Esophagus muscularis mucosa (tissue), 3 donors: ENCODE measurements around the gene TMCC1.

Experiments used
- POLR2AphosphoS5 ChIP-seq, 2 donors: sonication (generic); formaldehyde crosslinking; IDR thresholded peaks; one replicate each; pipeline ENCODE4 v1.6.1; 2017; ENCODE audit warnings: antibody characterized with exemption in 2 of 2
- TF ChIP-seq, protein P1 (sequence below), 3 experiments: fragments of 200-600 bp in 2 of 3; fragments of 450-650 bp in 1 of 3; sonication (generic) in 2 of 3; IDR thresholded peaks; one replicate each; pipeline ENCODE4 v1.5.1; 2017 to 2019; ENCODE audit warnings: antibody characterized with exemption in 3 of 3, mild to moderate bottlenecking in 2 of 3, moderate library complexity in 1 of 3

DNA sequence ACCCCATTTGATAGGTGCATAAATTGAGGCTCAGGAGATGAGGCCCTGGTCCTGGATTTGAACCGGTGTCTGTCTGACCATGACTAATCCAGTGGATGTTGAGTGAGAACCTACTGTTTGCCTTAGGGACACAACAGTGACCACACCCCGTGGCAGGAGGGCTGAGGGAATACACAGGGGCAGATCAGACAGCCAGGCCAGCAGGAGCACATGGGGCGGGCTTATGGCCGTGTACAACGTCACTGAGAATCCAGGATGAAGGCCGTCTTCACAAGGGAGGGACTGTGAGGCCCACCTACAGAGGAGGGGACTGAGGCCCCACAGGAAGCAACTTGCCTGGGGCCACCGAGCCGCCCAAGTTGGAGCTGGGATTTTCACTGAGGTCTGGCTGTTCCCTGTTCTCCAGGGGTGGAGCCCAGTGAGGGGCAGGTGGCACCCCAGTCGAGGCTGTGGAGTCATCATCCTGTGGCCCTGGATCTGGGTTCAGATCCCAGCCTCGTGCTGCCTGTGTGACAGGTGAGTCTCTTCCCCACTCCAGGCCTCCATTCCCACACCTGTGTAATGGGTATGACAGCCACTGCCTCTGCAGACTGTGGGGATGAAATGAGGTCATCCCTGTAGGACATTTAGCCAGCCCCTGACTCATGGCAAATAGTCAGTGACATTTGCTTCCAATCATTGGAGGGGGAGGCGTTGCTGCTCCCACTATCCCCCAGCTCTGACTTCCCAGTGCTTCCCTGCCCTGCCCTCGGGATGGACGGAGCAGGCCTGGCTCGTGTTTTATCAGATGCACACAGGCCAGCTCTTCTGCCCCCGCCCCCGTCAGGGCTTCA, 280.8 kb downstream of the TMCC1 start:
- TF ChIP-seq, protein P1, sequence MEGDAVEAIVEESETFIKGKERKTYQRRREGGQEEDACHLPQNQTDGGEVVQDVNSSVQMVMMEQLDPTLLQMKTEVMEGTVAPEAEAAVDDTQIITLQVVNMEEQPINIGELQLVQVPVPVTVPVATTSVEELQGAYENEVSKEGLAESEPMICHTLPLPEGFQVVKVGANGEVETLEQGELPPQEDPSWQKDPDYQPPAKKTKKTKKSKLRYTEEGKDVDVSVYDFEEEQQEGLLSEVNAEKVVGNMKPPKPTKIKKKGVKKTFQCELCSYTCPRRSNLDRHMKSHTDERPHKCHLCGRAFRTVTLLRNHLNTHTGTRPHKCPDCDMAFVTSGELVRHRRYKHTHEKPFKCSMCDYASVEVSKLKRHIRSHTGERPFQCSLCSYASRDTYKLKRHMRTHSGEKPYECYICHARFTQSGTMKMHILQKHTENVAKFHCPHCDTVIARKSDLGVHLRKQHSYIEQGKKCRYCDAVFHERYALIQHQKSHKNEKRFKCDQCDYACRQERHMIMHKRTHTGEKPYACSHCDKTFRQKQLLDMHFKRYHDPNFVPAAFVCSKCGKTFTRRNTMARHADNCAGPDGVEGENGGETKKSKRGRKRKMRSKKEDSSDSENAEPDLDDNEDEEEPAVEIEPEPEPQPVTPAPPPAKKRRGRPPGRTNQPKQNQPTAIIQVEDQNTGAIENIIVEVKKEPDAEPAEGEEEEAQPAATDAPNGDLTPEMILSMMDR (IDR thresholded peaks at IDR 0.05), result no peak
- TF ChIP-seq POLR2AphosphoS5 (IDR thresholded peaks at IDR 0.05), result no peak
